GM12875 (cell line): ENCODE results near the gene FRMD4A.
"Not testable (repeated sequence)": the region's sequence is repeated elsewhere in the genome, so short reads cannot be mapped to it uniquely, and the experiment has no call there.

ENCODE experiments used
- H3K4me3 ChIP-seq: one replicate; pipeline ENCODE4 v1.5.1; 2011; ENCODE audit warnings: low read depth, low read length, control low read depth
- CTCF ChIP-seq: IDR thresholded peaks from 2 replicates; pipeline ENCODE4 v1.5.1; 2011; ENCODE audit warnings: low read depth, mild to moderate bottlenecking, control low read depth, inconsistent platforms, low read length, moderate library complexity, borderline replicate concordance; ENCODE audit not compliant: insufficient read depth

FRMD4A gene

GRCh38 chr10:14074062-14074884 is 256.5 kb downstream of the FRMD4A start:
- no peak overlapping the region for H3K4me3 ChIP-seq
- TF ChIP-seq CTCF = no peak

- H3K4me3 ChIP-seq = no peak overlapping the region
- TF ChIP-seq CTCF = no peak
Measured at GRCh38 chr10:14072541-14072940, 258.2 kb downstream of the FRMD4A start.

DNA sequence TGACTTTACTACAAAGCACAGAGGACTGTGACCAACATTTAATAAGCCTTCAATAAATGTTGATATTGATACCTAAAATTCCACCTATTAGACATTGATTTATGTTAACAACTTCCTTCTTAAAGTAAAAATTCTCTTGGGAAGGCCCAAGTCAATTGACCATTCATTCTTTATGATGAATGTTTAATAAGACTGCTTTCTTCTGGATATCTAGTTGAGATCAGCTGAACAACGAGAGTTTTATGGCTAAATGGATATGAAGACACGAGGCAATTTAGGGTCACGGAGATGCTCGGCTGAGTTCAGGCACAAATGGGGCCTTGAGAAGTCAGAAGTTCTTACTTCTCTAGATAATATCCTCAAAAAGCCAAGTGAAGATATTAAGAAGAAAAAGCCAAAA is 258.8 kb downstream of the FRMD4A start:
- H3K4me3 ChIP-seq = no peak overlapping the region
- no peak for TF ChIP-seq CTCF

DNA sequence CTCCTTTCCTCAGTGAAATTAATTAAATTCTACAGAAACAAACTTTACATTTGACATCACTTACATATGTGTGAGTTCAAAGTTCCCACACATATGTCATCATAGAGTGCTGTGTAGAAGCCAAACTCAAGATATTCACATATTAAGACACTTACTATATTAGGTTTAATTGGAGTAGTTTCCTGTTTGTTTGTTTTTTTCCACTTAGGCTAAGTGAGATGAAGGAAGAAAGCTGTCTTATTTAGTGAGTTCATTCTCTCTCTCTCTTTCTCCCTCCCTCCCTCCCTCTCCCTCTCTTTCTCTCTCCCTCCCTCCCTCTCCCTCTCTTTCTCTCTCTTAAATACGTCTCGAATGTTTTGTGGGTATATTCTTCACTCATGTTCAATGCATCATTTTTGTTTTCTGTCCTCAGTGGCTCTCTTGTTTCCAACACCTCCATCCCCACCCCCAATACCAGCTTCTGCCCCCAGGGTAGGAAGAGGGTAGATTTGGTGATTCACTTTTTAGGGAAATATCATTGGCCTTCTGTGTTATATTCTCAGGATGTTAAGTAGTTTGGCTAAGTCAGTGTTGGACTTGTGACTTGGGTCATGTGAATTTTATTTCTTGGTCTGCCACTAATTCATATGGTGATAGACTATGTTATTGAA is 262.0 kb downstream of the FRMD4A start:
- TF ChIP-seq CTCF = no peak
- no peak overlapping the region for H3K4me3 ChIP-seq

GRCh38 chr10:14067638-14068037 is 263.1 kb downstream of the FRMD4A start:
- H3K4me3 ChIP-seq = not testable (repeated sequence)

GRCh38 chr10:14066106-14066505 is 264.6 kb downstream of the FRMD4A start:
- no peak for TF ChIP-seq CTCF
- no peak overlapping the region for H3K4me3 ChIP-seq

- no peak overlapping the region for H3K4me3 ChIP-seq
- TF ChIP-seq CTCF = no peak
Measured at GRCh38 chr10:14063531-14064285, 267.0 kb downstream of the FRMD4A start.
